ENCODE results near the gene ZNF75A. TPM values are rescaled to one million over a fixed set of nuclear protein-coding genes. Genes with fewer than 3 reads are reported as not detected.

The ZNF75A gene
- total RNA-seq, 1 donor from 2014 or later = 97.9 TPM

- intact Hi-C loops (cut with micrococcal nuclease) = no loop called here
- ChIA-PET CTCF (no interaction called here), POLR2A (no interaction called here)
- Mint-ChIP-seq H3K4me3 (no peak overlapping the region), H3K27ac (no peak overlapping the region), H3K36me3 (ENCODE audit: low read depth) (no peaks in the 10 kb centered on the region), H3K27me3 (no peaks in the 10 kb centered on the region), H3K9me3 (no peaks in the 10 kb centered on the region), H3K4me1 (no peaks in the 10 kb centered on the region)
- no peak for ATAC-seq (ENCODE audit: low read depth)
- TF ChIP-seq, protein P1, sequence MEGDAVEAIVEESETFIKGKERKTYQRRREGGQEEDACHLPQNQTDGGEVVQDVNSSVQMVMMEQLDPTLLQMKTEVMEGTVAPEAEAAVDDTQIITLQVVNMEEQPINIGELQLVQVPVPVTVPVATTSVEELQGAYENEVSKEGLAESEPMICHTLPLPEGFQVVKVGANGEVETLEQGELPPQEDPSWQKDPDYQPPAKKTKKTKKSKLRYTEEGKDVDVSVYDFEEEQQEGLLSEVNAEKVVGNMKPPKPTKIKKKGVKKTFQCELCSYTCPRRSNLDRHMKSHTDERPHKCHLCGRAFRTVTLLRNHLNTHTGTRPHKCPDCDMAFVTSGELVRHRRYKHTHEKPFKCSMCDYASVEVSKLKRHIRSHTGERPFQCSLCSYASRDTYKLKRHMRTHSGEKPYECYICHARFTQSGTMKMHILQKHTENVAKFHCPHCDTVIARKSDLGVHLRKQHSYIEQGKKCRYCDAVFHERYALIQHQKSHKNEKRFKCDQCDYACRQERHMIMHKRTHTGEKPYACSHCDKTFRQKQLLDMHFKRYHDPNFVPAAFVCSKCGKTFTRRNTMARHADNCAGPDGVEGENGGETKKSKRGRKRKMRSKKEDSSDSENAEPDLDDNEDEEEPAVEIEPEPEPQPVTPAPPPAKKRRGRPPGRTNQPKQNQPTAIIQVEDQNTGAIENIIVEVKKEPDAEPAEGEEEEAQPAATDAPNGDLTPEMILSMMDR (IDR thresholded peaks at IDR 0.05) = no peak
- DNase-seq = no peak
Observed at GRCh38 chr16:3274490-3274889, 30.8 kb upstream of the ZNF75A start.

DNA sequence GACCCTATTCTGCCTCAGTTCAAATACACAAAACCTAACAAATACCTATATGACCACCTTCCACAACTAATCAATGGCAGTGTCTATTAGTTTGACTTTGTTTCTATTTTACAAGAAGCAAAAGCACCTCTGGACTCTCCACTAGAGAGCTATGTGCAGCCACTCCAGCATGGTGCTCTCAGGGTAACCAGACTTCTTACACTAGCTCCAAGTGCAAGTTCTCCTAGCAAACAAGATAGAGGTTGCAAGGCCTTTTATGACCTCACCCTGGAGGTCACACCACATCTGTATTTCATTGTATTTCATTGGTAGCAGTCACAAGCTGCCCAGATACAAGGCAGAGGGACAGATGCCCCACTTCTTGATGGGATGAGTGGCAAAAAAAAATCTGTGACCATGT, 30.4 kb upstream of the ZNF75A start:
- DNase-seq (no peak), ATAC-seq (ENCODE audit: low read depth) (no peak)
- POLR2A ChIA-PET = no interaction called here
- TF ChIP-seq, protein P1 (IDR thresholded peaks at IDR 0.05) = no peak
- no peaks in the 10 kb centered on the region for H3K27me3 Mint-ChIP-seq
- no peaks in the 10 kb centered on the region for H3K36me3 Mint-ChIP-seq (ENCODE audit: low read depth)
- no peak overlapping the region for H3K4me3 Mint-ChIP-seq
- H3K27ac Mint-ChIP-seq = no peak overlapping the region
- CTCF ChIA-PET = no interaction called here
- no peaks in the 10 kb centered on the region for H3K9me3 Mint-ChIP-seq
- intact Hi-C loops (cut with micrococcal nuclease) = no loop called here
- H3K4me1 Mint-ChIP-seq = no peaks in the 10 kb centered on the region

- no peaks in the 10 kb centered on the region for H3K9me3 Mint-ChIP-seq
- TF ChIP-seq, protein P1 (IDR thresholded peaks at IDR 0.05) = no peak
Observed at GRCh38 chr16:3276679-3277078, 28.6 kb upstream of the ZNF75A start.

GRCh38 chr16:3281222-3281820, 24.0 kb upstream of the ZNF75A start:
- H3K4me1 Mint-ChIP-seq = peaks cover 34% of the 10 kb centered on the region
- POLR2A ChIA-PET = interaction anchor here (1.4 kb wide), 1 partner anchor 24 kb away, joined by 3 read pairs; the partner anchor contains the start of genes TIGD7 and ZNF75A
- H3K27me3 Mint-ChIP-seq = no peaks in the 10 kb centered on the region
- TF ChIP-seq, protein P1 (IDR thresholded peaks at IDR 0.05) = no peak
- no peak overlapping the region for H3K27ac Mint-ChIP-seq
- H3K36me3 Mint-ChIP-seq (ENCODE audit: low read depth) = peaks cover 29% of the 10 kb centered on the region
- H3K9me3 Mint-ChIP-seq = no peaks in the 10 kb centered on the region
- intact Hi-C loops (cut with micrococcal nuclease) = loop anchor here (5.0 kb wide), 2 partner anchors 124 to 436 kb away; partner anchors contain the start of gene TRAP1
- DNase-seq (no peak), ATAC-seq (ENCODE audit: low read depth) (no peak)
- peak overlapping the region; percentile 28 for H3K4me3 Mint-ChIP-seq
- CTCF ChIA-PET = no interaction called here

More at GRCh38 chr16:3276679-3277078, 28.6 kb upstream of the ZNF75A start:
- intact Hi-C loops (cut with micrococcal nuclease) = no loop called here
- ChIA-PET POLR2A (interaction anchor here (0.6 to 0.7 kb wide), 2 partner anchors 33 to 273 kb away, joined by 5 to 13 read pairs; no protein-coding TSS in a partner anchor), CTCF (interaction anchor here (0.6 kb wide), 1 partner anchor 10 kb away, joined by 3 read pairs; no protein-coding TSS in a partner anchor)
- no peak overlapping the region for H3K4me3 Mint-ChIP-seq
- no peak overlapping the region for H3K27ac Mint-ChIP-seq
- no peak for DNase-seq
- H3K27me3 Mint-ChIP-seq = no peaks in the 10 kb centered on the region
- no peak for ATAC-seq (ENCODE audit: low read depth)
- H3K36me3 Mint-ChIP-seq (ENCODE audit: low read depth) = no peaks in the 10 kb centered on the region
- H3K4me1 Mint-ChIP-seq = no peaks in the 10 kb centered on the region

- CTCF ChIA-PET = interaction anchor here (0.7 to 2.6 kb wide), 3 partner anchors 15 to 119 kb away, joined by 4 to 8 read pairs (median 5); partner anchors contain the start of genes ZNF174 and ZSCAN32
- Mint-ChIP-seq H3K36me3 (ENCODE audit: low read depth) (peaks cover 38% of the 10 kb centered on the region), H3K27me3 (no peaks in the 10 kb centered on the region), H3K4me3 (peak overlapping the region; percentile 95), H3K27ac (peak overlapping the region; percentile 99), H3K9me3 (no peaks in the 10 kb centered on the region), H3K4me1 (peaks cover 40% of the 10 kb centered on the region)
- DNase-seq (no peak), ATAC-seq (ENCODE audit: low read depth) (peak; percentile 13)
- POLR2A ChIA-PET = interaction anchor here (0.6 to 3.3 kb wide), 28 partner anchors 12 to 1135 kb away, joined by 3 to 82 read pairs (median 4); partner anchors contain the start of genes CLUAP1, CORO7, NAA60 and TIGD7
- TF ChIP-seq, protein P1 (IDR thresholded peaks at IDR 0.05) = no peak
- intact Hi-C loops (cut with micrococcal nuclease) = loop anchor here (1.0 to 5.0 kb wide), 7 partner anchors 47 to 435 kb away; partner anchors contain the start of genes NAA60, THOC6, TRAP1 and ZNF200
Observed at GRCh38 chr16:3282103-3282729, 23.1 kb upstream of the ZNF75A start.

Data from activated B cell treated with CpG ODN at 0.5 μM for 24 hours (primary cell).